ENCODE data around the gene MYO1D.
"Not testable (repeated sequence)": the region's sequence is repeated elsewhere in the genome, so short reads cannot be mapped to it uniquely, and the experiment has no call there.

DNA sequence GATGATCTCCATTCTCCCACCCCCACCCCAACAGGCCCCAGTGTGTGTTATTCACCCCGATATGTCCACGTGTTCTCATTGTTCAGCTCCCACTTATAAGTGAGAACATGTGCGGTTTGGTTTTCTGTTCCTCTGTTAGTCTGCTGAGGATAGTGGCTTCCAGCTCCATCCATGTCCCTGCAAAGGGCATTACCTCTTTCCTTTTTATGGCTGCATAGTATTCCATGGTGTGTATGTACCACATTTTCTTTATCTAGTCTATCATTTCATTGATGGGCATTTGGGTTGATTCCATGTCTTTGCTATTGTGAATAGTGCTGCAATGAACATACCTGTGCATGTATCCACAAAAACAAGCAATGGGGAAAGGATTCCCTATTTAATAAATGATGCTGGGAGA lies 162.7 kb downstream of the MYO1D start:
- not testable (repeated sequence) for TF ChIP-seq ZNF70 (CRISPR knock-in tag; IDR thresholded peaks at IDR 0.05); ZFP30 (CRISPR knock-in tag; IDR thresholded peaks at IDR 0.05); TCF4 (CRISPR knock-in tag; IDR thresholded peaks at IDR 0.05; ENCODE audit: borderline replicate concordance); ISL1 (CRISPR knock-in tag; IDR thresholded peaks at IDR 0.05); ESRRG (CRISPR knock-in tag; IDR thresholded peaks at IDR 0.05); GLIS3 (CRISPR knock-in tag; IDR thresholded peaks at IDR 0.05)
- TF ChIP-seq, protein P1, sequence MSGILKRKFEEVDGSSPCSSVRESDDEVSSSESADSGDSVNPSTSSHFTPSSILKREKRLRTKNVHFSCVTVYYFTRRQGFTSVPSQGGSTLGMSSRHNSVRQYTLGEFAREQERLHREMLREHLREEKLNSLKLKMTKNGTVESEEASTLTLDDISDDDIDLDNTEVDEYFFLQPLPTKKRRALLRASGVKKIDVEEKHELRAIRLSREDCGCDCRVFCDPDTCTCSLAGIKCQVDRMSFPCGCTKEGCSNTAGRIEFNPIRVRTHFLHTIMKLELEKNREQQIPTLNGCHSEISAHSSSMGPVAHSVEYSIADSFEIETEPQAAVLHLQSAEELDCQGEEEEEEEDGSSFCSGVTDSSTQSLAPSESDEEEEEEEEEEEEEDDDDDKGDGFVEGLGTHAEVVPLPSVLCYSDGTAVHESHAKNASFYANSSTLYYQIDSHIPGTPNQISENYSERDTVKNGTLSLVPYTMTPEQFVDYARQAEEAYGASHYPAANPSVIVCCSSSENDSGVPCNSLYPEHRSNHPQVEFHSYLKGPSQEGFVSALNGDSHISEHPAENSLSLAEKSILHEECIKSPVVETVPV (CRISPR knock-in tag; IDR thresholded peaks at IDR 0.05): not testable (repeated sequence)
- TF ChIP-seq, protein P2, sequence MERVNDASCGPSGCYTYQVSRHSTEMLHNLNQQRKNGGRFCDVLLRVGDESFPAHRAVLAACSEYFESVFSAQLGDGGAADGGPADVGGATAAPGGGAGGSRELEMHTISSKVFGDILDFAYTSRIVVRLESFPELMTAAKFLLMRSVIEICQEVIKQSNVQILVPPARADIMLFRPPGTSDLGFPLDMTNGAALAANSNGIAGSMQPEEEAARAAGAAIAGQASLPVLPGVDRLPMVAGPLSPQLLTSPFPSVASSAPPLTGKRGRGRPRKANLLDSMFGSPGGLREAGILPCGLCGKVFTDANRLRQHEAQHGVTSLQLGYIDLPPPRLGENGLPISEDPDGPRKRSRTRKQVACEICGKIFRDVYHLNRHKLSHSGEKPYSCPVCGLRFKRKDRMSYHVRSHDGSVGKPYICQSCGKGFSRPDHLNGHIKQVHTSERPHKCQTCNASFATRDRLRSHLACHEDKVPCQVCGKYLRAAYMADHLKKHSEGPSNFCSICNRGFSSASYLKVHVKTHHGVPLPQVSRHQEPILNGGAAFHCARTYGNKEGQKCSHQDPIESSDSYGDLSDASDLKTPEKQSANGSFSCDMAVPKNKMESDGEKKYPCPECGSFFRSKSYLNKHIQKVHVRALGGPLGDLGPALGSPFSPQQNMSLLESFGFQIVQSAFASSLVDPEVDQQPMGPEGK (CRISPR knock-in tag; IDR thresholded peaks at IDR 0.05; ENCODE audit: borderline replicate concordance): not testable (repeated sequence)
